HL-60/S4 (cell line): ENCODE data around the gene CHSY1.

Experiments used
- in situ Hi-C: fragments of 300-500 bp; cut with MboI; formaldehyde crosslinking; loops from 2 replicates; pipeline ENCODE4 v1.14.3; 2022; ENCODE audit warnings: low sequenced_read_pairs

Gene CHSY1

DNA sequence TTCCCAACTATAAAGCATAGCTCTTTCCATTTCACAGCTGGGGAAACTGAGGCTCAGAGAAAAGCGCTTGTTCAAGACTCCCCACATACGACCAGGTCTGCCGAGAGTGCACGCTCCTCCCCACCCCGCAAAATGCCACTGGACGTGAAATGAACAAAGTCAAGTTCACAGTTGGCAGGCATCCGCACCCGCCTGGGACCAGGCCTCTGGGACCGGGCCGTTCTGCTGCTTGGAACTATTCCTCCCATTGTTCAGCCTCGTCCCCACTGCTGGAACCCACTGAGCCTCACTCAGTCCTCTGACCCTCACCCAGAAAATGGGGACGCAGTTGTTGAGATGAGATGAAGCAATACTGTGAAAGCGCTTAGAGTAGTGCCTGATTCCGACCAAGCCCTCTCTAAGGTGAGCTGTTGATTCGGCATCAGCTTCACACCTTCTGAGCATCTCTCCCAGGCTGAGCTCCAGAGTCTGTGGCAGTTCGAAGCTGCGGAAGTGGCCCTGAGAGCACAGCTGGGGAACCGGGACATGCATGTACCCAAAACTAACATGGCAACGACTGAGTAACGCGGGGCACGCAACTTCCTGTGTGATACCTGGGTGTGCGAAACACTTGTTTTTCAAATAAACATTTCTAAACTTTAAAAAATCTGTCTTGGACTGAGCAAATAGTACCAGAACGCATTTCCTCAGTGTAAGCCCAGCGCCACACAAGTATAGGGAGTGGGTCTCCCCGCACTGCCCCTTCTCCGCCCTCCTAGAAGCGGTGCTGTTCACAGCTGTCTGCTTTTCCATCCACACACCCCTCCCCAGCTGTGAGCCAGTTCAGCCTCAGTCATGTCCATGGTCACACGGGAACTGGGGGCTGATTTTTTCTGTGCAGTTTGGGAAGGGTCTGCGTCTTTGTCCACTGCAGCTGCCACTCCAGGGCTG lies 93.4 kb downstream of the CHSY1 start:
- in situ Hi-C loops, result no loop called here

DNA sequence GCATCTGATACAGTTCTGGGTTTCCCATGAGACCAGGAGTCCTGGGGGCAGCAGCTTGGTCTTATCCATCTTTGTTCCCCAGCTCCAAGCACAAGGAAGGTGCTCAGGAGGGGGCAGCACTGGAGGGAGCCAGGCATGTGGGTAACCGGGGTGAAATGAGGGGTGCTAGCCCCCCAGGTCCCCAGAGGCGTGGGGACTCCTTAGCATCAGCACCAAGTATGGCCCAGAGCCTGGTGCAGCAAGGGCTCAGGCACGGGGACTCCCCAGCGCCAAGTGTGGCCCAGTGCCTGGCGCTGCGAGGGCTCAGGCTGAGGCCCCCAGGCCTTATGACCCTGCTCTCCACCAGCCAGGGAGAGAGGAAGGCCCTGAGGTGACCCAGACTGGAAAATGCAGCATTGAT lies 94.1 kb downstream of the CHSY1 start:
- in situ Hi-C loops, result no loop called here

DNA sequence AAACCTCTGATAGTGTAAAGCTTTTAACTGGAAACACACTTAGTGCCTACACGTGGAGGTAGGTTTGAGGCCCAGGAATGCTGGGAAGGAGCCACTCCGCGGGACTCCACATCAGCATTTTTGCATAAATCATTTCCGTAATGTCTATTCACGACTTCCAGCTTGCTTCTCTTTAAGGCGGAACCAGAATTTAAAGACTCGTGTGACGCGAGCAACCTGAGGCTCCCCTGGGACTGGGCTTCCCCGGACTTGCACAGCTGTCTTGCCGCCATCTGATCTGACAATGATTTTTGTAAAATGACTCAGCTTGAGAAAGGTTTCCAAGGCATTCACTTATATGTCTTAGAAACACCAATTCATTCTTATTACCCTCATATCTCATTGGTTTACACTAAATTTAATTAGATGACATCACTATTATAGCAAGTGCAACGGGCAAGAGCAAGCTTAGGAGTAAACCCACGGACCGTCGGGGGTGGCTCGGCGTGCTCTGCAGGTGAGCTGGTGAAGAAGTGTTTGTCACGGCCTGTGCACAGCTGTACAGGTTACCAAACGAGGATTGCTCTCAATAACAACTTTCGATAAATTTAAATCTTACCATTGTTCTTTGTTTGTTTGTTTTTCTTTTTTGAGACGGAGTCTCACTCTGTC lies 95.2 kb downstream of the CHSY1 start:
- in situ Hi-C loops, result no loop called here

DNA sequence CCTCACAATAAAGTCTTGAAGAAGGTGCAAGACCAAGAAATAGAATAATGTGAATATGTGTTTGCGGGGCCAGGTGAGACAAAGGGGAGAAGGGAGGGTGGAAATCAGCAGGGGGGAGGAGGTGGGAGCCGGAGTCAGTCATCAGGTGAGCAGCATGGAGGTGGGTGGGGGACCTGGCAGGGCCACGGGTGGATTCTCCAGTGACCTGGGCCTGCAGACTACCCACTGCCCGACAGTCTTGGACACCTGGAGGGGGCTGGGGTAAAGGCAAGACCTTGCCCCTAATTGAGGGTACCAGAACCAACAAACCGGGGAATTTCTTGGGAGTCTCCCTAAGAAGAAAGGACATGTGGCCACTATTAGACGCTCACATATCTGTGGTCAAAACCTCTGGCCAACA lies 95.8 kb downstream of the CHSY1 start:
- in situ Hi-C loops, result no loop called here

DNA sequence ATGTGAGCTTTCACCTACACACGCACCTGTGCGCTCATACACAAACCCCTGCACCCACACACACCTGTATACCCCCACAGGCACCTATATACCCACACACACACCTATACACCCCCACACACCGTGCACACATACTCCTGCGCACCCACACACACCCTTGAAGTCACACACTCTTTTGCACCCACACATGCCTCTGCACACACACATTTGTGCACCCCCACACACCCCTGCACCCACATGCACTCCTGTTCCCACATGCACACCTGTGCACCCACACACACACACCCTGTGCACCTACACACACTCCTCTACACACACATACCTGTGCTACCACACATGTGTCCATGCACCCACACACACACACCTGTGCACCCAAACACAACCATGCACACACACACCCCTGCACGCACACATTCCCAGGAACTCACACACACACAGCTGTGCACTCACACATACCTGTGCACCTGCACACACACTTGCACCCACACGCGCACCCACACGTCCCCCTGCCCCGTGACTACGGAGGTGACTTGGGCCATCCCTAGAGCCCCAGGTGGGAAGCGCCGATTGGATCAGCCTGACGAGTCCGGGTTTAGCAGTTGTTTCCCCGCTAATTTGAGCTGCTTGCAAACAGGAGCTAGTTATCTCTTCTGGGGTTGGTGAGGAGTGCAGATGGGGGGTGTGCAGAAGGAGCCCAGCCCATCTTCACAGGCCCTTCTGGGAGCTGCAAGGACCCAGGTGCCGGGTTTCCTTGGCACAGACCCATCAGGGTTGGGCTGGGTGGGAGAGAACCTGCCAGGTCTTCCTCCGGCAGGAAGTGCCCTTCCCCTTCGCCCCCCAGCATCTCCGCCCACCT lies 97.8 kb downstream of the CHSY1 start:
- in situ Hi-C loops, result no loop called here

DNA sequence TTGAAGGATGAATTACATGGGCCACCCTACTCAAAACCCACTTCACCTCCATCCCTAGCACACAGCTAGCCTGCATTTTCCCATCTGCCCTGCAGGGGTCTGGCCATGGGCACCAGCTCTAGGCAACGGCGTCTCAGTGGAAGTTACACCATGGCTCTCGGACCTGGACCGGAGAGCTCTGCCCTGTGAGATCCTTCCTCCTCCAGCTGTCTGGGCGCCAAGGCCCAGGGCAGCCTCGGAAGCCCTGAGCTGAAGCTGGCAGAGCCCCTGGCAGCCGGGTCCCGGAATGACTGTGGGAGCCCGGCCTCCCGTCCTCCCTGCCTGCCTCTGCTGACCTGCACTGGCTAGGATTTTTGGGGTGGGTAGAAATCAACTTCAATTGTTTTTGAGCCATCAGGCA lies 98.9 kb downstream of the CHSY1 start:
- in situ Hi-C loops, result no loop called here

DNA sequence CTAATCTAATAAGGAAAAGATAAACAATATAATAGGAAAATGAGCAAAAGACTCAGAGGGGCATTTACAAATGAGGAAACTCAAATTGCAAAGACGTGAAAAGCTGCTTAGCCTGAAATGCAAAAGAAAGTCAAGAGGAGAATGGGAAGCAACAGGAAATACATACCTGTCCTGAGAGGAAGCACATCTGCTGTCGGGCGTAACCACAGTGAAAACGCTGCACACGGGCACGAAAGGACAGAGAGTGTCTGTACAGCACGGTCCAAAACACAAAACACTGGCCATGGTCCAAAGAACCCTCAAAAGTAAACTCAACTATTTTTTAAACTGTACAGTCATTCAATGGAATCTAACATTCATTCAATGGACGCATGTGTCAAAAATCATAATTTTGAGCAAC lies 100.6 kb downstream of the CHSY1 start:
- in situ Hi-C loops, result no loop called here

DNA sequence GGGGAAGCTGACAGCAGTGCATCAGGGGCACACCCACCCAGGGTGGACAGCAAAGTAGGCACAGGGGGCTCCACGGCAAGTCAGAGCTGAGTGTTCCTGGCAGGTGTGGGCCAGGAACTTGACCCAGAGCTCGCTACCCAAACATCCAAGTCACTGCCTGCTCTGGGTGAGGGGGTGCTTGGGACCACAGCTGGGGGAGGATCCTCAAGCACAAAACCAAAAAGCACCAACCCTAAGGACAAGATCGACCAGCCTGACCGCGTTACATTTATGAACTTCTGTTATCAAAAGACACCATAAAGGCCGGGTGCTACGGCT lies 101.2 kb downstream of the CHSY1 start:
- in situ Hi-C loops, result no loop called here

DNA sequence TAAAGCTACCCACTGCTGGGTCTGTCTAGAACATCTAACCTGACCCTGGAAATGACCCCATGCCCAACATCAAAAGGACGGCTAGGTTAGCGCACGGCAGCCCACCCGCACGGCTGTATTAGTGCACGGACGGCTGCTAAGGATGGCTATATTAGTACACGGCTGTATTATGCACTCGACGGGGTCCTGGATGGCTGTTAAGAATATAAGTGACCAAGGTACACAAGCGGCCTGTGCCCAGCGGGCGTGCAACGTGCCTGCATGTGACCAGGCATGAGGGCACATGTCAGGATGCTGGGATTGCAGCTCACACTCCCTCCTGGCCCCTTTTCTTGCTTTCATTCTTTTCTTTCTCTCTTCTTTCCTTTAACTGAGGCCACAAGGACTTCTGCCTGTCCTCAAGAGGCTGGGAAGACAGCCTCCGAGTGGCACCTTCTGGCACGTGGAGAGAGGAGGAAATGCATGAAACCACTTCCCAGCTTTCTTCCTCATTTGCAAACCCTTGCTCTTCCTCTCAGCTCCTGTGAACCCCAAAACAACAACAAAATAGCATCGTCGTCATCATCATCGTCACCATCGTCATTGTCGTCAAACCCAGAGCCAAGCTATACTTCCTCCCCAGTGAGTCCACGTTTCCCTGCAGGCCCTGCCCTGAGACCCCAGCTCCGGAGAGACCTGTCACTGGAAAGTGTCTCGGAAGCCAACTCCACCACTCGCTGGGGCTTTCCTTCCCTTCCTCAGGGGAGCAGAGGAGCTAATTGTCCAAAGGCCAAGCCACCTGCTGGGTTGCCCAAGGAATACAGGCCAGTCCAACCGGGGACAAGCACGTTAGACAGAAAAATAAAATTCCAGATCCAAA lies 101.8 kb downstream of the CHSY1 start:
- in situ Hi-C loops, result no loop called here

DNA sequence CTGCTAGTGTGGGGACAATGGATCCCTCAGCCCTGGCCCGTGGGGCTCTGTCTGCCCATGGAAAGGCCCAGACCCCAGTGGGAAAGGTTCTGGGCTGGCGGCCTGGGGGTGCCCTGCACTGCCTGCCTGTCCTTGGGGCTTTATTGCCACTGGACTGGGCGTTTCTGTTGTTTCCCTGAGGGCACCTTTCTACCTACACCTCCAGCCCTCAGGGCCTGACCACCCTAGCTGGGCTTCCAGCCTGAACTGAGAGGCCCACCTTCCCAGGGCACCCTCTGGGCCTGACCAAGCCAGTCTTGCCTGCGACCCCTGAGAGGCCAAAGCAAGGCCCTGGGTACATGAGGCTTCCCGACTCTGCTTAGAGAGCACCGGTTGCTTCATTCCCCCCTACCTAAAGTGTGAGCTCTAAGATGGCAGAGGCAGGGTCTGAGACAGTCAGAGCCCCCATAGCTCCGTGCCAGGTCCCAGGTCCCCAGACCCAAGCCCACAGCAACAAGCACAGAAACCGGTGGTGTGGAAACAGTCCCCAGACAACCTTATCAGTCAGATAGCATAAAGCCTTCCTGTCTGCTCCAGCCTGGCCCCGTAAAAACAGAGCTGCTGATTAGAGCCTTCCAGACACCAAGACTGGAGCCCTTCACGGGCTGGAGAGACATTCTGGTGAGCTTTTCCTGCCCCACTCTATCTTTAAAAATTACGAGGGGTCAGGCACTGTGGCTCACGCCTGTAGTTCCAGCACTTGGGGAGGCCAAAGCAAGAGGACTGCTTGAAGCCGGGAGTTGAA lies 102.8 kb downstream of the CHSY1 start:
- in situ Hi-C loops, result no loop called here

DNA sequence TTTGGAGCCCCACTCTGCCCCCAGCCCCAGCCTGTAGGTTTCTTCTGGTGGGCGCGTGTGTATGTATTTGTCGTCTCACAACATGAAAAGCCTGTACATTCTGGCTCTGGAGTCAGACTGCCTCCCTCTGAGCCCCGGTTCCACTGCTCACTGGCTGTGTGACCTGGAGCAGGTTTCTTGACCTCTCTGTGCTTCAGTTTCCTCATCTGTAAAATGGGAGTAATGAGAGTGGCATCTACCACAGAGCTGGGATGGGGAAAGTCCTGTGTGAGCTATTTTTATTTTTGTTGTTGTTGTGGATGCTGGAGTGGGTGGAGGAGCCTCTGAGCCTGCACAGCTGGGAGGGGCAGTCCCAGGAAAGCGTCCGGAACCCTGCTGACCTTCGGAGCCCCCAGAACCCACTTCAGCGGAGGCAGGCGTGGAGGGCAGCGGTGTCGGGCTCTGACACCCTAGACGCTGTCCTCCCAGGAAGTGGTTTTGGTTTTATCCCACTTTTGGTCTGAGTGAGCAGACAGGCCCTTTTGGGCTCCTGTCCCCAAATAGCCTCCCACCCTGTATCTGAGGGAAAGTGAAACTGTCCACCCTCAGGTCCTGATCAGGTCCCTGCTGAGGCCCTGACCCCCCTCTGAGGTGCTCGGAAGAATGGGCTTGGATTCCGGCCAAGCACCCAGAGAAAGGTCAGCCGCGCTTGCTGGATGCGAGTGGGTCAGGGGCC lies 103.5 kb downstream of the CHSY1 start:
- in situ Hi-C loops, result no loop called here

DNA sequence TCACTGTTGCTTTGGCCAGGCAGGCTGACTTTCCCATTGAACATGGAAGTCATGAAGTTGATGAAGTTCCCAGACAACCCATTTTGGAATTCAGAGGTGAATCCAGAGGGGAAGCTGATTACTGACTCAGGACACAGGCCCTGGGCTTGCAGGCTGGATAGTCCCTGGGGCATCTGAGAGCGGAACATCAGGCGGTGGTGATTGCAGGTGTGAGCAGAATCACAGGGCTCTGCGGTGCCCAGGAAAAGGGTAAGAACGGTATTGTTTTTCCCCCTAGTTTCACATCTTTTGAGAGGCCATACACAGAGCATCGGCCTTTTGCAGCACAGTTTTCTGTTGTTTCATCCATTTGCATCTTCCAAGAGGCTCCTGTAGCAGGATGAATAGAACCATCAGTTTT lies 104.7 kb downstream of the CHSY1 start:
- in situ Hi-C loops, result no loop called here

DNA sequence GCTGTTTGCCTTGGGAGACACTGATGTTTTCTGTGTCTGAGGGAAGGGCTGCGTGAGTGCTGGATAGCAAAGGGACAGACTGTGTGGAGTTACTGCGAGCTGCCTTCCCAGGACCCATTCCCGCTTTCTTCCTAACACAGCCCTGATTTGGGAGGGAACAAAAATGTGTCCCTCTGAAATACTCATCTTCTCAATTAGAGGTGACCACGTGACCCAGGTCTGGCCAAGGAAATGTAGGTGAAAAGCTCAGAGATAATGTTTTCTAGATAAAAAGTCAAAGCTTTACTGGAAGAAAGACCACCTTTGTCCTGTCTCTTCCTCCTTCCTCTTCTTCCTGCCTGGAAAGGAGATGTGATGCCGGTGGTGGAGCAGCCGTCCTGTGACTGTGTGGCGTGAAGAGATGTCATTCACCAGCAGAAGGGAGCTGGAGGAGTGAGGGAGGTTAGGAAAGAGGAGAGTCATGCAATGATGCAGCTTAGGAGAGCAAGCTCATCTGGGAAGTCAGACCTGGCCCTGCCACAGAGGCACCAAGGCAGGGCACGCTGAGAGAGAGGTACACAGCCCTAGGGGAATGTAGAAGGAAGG lies 105.6 kb downstream of the CHSY1 start:
- in situ Hi-C loops, result no loop called here

DNA sequence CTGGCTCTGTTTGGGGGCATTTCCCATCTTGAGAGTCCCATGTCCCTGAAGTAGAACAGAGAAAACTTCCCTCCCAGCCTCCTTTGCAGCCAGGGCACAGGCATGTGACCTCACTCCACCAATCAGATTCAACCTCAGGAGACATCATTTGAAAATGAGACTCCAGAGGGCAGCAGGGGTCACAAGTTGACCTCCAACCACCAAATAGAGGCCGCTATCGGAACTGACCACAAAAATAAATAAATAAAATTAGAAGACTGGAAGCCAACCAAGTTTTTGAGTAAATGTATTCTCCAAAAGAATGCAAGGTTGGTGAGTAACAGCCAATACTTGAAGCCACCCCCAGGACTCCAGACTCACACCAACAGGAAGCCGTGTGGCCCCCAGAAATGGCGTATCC lies 106.5 kb downstream of the CHSY1 start:
- in situ Hi-C loops, result no loop called here

DNA sequence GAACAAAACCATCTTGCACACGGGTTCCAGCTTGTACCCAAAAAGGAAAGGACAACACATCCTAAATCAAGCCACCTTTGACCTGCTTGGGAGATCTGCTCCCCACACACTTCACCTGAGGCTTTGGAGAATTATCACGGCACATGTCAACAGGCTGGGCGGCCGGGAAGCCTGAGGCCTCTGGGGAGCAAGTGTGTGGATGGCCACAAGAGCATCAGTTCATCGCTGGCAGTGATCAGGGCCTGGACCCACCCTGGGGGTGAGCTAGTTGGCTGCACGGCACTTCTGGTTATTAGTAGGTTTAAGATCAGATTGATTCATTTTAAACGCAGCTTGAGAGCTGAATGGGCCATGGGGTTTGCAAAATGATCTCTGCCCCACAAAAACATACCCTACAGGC lies 108.5 kb downstream of the CHSY1 start:
- in situ Hi-C loops, result no loop called here

DNA sequence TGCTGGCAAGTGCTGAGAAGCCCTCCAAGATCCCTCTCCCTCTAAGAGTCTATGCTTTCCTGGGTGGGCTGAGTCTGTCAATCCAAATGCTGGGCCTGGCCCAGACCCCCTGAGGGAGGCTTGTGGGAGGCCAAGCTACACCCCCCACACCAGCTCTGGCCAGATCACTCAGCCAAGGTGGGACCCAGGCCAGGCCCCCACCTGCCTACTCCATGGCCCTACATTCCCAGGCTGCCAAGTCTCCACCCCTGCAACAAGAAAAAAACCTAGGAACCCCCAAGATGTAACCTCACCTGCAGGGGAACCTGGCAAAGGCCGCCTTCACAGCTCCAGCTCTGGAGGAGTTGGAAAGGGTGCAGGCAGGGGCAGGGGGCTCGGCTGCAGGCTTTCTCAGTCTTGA lies 109.1 kb downstream of the CHSY1 start:
- in situ Hi-C loops, result no loop called here

DNA sequence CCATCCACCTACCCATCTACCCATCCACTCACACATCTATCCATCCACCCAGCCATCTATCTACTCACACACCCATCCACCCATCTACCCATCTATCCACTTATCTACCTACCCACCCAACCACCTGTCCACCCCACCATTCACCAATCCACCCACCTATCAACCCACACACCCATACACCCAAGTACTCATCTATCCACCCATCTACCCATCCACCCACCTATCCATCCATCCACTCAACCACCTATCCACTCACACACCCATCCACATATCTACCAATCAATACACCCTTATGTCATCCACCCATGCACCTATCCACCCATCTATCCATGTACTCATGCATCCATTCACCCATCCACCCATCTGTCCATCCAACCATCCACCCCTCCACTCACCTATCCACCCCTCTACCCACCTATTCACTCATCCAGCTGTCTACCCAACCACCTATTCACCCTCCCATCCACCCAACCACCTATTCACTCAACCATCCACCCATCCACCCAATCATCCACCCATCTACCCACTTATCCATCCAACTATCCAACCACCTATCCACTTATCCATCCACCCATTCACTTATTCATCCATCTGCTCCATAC lies 109.8 kb downstream of the CHSY1 start:
- in situ Hi-C loops, result no loop called here

DNA sequence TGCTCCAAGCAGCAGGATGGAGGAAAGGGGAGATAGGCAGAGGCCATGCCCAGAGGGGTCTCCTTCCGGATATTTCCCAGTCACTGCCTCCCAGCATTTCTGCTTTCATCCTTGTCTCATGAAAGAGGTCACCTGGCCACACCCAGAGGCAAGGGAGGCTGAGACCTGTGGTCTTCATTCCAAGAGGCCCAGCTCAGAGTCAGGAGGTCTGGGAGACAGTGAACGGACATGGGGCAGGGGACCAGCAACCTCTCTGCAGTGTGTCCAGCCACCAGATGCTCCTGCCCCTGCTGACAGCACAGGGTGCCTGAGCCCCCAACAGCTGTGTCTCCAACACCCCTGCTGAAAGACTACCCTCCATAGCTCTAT lies 111.2 kb downstream of the CHSY1 start:
- in situ Hi-C loops, result no loop called here
